Panc1 (cell line): Measurements from ENCODE around the gene RAC2. TPM values are rescaled to one million over a fixed set of nuclear protein-coding genes. Genes with fewer than 3 reads are reported as not detected.

Source experiments
- ATAC-seq: fragments of 200-7000 bp; cut with Tn5 transposase; 2 replicates; pipeline ENCODE4 v1.9.1; 2020; ENCODE audit warnings: mild to moderate bottlenecking, moderate library complexity
- BruUV-seq: library from RNA; stranded (reverse); fragments of 400-500 nt; replicated peaks from 2 replicates; lab custom pipeline; 2021; lab: Mats Ljungman, UMichigan
- CTCF ChIA-PET: fragments of 300-600 bp; sonication (Branson Sonifier 250); formaldehyde crosslinking; loops from one replicate; lab custom pipeline; 2022; ENCODE audit warnings: antibody characterized with exemption; lab: Charles Lee
- POLR2A ChIA-PET: fragments of 300-600 bp; sonication (Branson Sonifier 250); formaldehyde crosslinking; loops from one replicate; lab custom pipeline; 2022; ENCODE audit warnings: antibody characterized with exemption; lab: Charles Lee
- DNase-seq: peaks from one replicate; pipeline ENCODE4 v3.0.0-alpha.2; 2010; ENCODE audit warnings: low read depth, low spot score
- H3K27ac ChIP-seq: 2 replicates; pipeline ENCODE4 v1.5.1; 2011; ENCODE audit warnings: mild to moderate bottlenecking, low read length, inconsistent platforms
- H3K27me3 ChIP-seq: fragments of 200-500 bp; sonication (Bioruptor generic); 2 replicates; pipeline ENCODE4 v1.6.0; 2014; ENCODE audit warnings: low read length, inconsistent platforms; ENCODE audit not compliant: control insufficient read depth, insufficient read depth
- H3K36me3 ChIP-seq: fragments of 200-500 bp; sonication (Bioruptor generic); 2 replicates; pipeline ENCODE4 v1.5.1; 2014; ENCODE audit warnings: inconsistent platforms, mild to moderate bottlenecking, low read length, moderate library complexity; ENCODE audit not compliant: control insufficient read depth, insufficient read depth
- H3K4me1 ChIP-seq: 2 replicates; pipeline ENCODE4 v1.5.1; 2011; ENCODE audit warnings: inconsistent platforms, mild to moderate bottlenecking, low read length, moderate library complexity; ENCODE audit not compliant: control insufficient read depth, insufficient read depth
- H3K4me3 ChIP-seq, 2 experiments: 2 replicates each; pipeline ENCODE4 v1.5.1; 2011 to 2012; ENCODE audit warnings: low read depth in 2 of 2, low read length in 2 of 2, mild to moderate bottlenecking in 2 of 2, inconsistent platforms in 1 of 2, moderate library complexity in 1 of 2
- H3K9me3 ChIP-seq: fragments of 200-500 bp; sonication (Bioruptor generic); 2 replicates; pipeline ENCODE4 v1.5.1; 2014; ENCODE audit warnings: low read depth, mild to moderate bottlenecking, inconsistent platforms, low read length, moderate library complexity; ENCODE audit not compliant: control insufficient read depth, insufficient read depth
- CTCF ChIP-seq: fragments of 450-650 bp; IDR thresholded peaks from 2 replicates; pipeline ENCODE4 v1.5.1; 2017; ENCODE audit warnings: mild to moderate bottlenecking
- POLR2AphosphoS5 ChIP-seq: IDR thresholded peaks from 2 replicates; pipeline ENCODE4 v1.6.1; 2012; ENCODE audit warnings: mild to moderate bottlenecking, low read depth, low read length, moderate library complexity
- REST ChIP-seq, 2 experiments: IDR thresholded peaks; 2 replicates each; pipeline ENCODE4 v1.6.1; 2011 to 2012; ENCODE audit warnings: low read depth in 2 of 2, control low read depth in 1 of 2, low read length in 1 of 2, mild to moderate bottlenecking in 1 of 2, moderate library complexity in 1 of 2; ENCODE audit not compliant: insufficient read depth in 1 of 2
- SIN3A ChIP-seq: IDR thresholded peaks from 2 replicates; pipeline ENCODE4 v1.6.1; 2012; ENCODE audit warnings: low read depth, mild to moderate bottlenecking, low read length, moderate library complexity, borderline replicate concordance; ENCODE audit not compliant: insufficient read depth
- TCF7L2 ChIP-seq: IDR thresholded peaks from 2 replicates; pipeline ENCODE4 v1.6.1; 2011; ENCODE audit warnings: mild to moderate bottlenecking, low read depth, low read length, inconsistent platforms
- in situ Hi-C: cut with HindIII; loops from 2 replicates; pipeline ENCODE4 v1.10.0; 2016; ENCODE audit warnings: low sequenced_read_pairs, low pct_unique_long_range_greater_than_20kb
- intact Hi-C: fragments of 100-400 bp; cut with micrococcal nuclease; formaldehyde crosslinking; loops from one replicate; pipeline ENCODE4 v1.10.0; 2022; ENCODE audit not compliant: unreplicated experiment
- total RNA-seq: library from RNA; stranded (reverse); gene quantifications from one replicate; pipeline ENCODE4 v1.2.1, GENCODE V29; 2021; ENCODE audit not compliant: unreplicated experiment

RAC2 gene
- total RNA-seq, 1 experiment from 2014 or later, result 1.5 TPM

GRCh38 chr22:37211075-37211865 lies 32.8 kb downstream of the RAC2 start:
- ChIA-PET POLR2A (no interaction called here), CTCF (no interaction called here)
- Histone ChIP-seq H3K27ac (no peak overlapping the region), H3K9me3 (no peaks in the 10 kb centered on the region), H3K36me3 (no peaks in the 10 kb centered on the region), H3K4me3 (no peak overlapping the region), H3K27me3 (no peaks in the 10 kb centered on the region), H3K4me1 (no peaks in the 10 kb centered on the region)
- no peak for TF ChIP-seq CTCF
- TF ChIP-seq TCF7L2, result no peak
- TF ChIP-seq POLR2AphosphoS5, result no peak
- TF ChIP-seq REST (IDR thresholded peaks at IDR 0.05; ENCODE audit: insufficient read depth in 1 of 2, low read depth in 2 of 2, low read length in 1 of 2), result no peak
- no peak for TF ChIP-seq SIN3A
- DNase-seq, result no peak
- no peak for ATAC-seq
- intact Hi-C loops, result no loop called here
- in situ Hi-C loops, result no loop called here
- no TSS peak for BruUV-seq

GRCh38 chr22:37210041-37210803 lies 33.8 kb downstream of the RAC2 start:
- no peak overlapping the region for H3K27ac ChIP-seq
- BruUV-seq, result no TSS peak
- H3K36me3 ChIP-seq, result no peaks in the 10 kb centered on the region
- POLR2A ChIA-PET, result no interaction called here
- H3K4me1 ChIP-seq, result no peaks in the 10 kb centered on the region
- CTCF ChIA-PET, result no interaction called here
- intact Hi-C loops, result no loop called here
- DNase-seq (no peak), ATAC-seq (no peak)
- no peaks in the 10 kb centered on the region for H3K27me3 ChIP-seq
- H3K4me3 ChIP-seq, result no peak overlapping the region
- in situ Hi-C loops, result no loop called here
- TF ChIP-seq REST (IDR thresholded peaks at IDR 0.05; ENCODE audit: insufficient read depth in 1 of 2, low read depth in 2 of 2, low read length in 1 of 2), result no peak
- no peak for TF ChIP-seq SIN3A
- TF ChIP-seq TCF7L2, result no peak
- TF ChIP-seq CTCF, result no peak
- no peak for TF ChIP-seq POLR2AphosphoS5
- no peaks in the 10 kb centered on the region for H3K9me3 ChIP-seq
